Measurements from ENCODE around the gene ZNF724.

Gene ZNF724

DNA sequence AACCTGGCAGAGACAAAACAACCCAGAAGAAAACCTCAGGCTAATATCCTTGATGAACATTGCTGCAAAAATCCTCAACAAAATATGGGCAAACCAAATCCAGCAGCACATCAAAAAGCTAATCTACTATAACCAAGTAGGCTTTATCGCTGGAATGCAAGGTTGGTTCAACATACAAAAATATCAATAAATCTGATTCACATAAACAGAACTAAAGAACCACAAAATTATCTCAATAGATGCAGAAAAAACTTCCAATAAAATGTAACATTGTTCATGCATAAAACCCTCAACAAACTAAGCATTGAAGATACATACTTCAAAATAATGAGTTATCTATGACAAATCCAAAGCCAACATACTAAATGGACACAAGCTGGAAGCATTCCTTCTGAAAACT is 8.8 kb downstream of the ZNF724 start:
- no peak for DNase-seq (ENCODE audit: low spot score)

DNA sequence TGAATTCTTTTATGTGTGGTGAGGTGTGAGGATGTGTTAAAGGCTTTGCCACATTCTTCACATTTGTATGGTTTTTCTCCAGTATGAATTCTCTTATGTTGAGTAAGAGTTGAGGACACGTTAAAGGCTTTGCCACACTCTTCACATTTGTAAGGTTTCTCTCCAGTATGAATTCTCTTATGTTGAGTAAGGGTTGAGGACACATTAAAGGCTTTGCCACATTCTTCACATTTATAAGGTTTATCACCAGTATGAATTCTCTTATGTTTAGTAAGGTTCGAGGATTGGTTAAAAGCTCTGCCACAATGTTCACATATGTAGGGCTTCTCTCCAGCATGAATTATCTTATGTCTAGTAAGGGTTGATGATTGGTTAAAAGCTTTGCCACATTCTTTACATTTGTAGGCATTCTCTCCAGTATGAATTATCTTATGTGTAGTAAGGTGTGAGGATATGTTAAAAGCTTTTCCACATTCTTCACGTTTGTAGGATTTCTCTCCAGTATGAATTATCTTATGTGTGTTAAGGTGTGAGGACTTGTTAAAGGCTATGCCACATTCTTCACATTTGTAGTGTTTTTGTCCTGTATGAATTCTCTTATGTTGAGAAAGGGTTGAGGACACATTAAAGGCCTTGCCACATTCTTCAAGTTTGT is 27.1 kb downstream of the ZNF724 start:
- no peak for DNase-seq (ENCODE audit: low spot score)

DNA sequence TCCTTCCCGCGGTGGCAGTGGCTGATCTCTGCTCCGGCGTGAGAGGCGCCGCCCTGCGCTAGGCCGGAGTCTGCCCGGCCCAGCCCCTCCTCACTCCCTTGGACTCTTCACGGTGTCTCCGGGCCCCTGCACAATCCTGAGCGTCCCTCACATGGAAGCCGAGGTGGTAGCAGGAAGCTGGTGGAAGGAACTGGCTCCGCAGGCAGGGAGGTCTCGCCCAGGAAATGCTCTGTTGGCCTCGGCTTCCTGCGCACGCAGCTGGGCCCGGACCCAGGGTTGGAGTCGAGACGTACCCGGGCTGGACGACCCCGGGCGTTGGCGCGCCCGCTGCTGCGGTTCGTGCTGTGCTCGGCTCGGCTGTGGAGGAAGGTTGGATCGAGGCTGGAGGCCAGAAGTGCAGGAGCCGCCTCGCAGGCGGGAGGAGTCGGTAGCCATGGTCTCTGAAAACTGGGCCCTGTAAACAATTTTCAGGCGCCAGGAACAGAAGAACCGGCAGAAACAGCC is 46.3 kb downstream of the ZNF724 start:
- no peak for DNase-seq (ENCODE audit: low spot score)

DNA sequence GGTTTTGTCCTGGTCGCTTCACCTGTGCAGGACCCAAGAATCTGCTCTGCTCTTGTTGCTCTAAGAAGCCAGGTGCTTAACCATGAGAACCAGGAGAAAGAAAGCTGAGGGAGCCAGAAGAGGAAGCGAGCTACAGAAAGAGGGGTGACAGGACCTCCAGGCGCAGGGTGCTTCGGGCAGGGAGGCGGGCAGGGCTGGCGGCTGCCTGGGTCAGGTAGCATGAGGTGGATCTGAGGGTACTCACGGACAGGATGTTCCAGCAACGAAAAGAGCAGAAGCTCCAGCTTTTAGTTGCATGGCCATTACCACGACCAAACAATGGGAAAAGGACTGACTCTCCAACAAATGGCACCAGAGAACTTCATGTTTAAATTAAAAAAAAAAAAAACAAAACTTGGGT is 59.9 kb downstream of the ZNF724 start:
- DNase-seq (ENCODE audit: low spot score), result no peak

DNA sequence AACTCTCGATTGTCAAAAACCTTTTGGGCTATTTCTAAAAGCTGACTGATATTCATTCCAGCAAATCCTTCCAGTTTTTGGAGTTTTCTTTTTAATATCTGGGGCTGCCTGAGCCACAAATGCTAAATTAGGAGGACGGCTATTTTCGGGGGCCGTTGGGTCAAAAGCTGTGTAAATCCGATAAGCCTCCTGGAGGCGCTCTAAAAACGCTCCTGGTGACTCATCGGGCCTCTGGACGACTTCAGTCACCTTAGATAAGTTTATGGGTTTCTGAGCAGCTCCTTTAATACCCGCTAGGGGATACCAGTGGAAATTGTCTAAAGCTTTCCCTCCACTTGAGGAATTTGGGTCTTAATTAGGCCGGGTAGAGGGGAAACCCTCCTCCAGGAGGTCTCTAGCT is 66.9 kb downstream of the ZNF724 start:
- DNase-seq (ENCODE audit: low spot score), result no peak

All from putamen (tissue), 1 donor.